Transverse colon (tissue), 4 donors: ENCODE data around the gene ARHGEF25. TPM values are rescaled to one million over a fixed set of nuclear protein-coding genes. Genes with fewer than 3 reads are reported as not detected.

ENCODE experiments used
- DNase-seq: peaks from one replicate; pipeline ENCODE4 v3.0.0-alpha.2; 2019
- H3K27ac ChIP-seq, 4 donors: fragments of 200-600 bp; sonication (generic); 2 replicates each; pipeline ENCODE4 v1.5.1; 2016 to 2018; ENCODE audit warnings: inconsistent platforms in 4 of 4
- H3K27me3 ChIP-seq: fragments of 200-600 bp; sonication (generic); 2 replicates; pipeline ENCODE4 v1.5.1; 2017; ENCODE audit warnings: inconsistent platforms
- H3K36me3 ChIP-seq, 4 donors: fragments of 200-600 bp; sonication (generic); 2 replicates each; pipeline ENCODE4 v1.5.1; 2017 to 2019; ENCODE audit warnings: inconsistent platforms in 4 of 4
- H3K4me1 ChIP-seq, 4 donors: fragments of 200-600 bp; sonication (generic); 2 replicates each; pipeline ENCODE4 v1.5.1; 2017 to 2020; ENCODE audit warnings: inconsistent platforms in 4 of 4
- H3K4me3 ChIP-seq, 4 donors: fragments of 200-600 bp; sonication (generic); 1 replicate in 1 of 4; 2 replicates in 3 of 4; pipeline versions ENCODE4 v1.5.1 to v1.6.1; 2017 to 2019; ENCODE audit warnings: inconsistent platforms in 4 of 4
- H3K9me3 ChIP-seq, 2 donors: fragments of 200-600 bp; sonication (generic); 2 replicates each; pipeline ENCODE4 v1.5.1; 2017 to 2019; ENCODE audit warnings: inconsistent platforms in 2 of 2
- EP300 ChIP-seq: sonication (generic); formaldehyde crosslinking; IDR thresholded peaks from one replicate; pipeline ENCODE4 v1.6.1; 2017; ENCODE audit warnings: antibody characterized with exemption, low read depth
- POLR2A ChIP-seq: fragments of 450-650 bp; IDR thresholded peaks from one replicate; pipeline ENCODE4 v1.6.1; 2016; ENCODE audit warnings: antibody characterized with exemption, mild to moderate bottlenecking, moderate library complexity
- POLR2AphosphoS5 ChIP-seq, 3 donors: sonication (generic); formaldehyde crosslinking; IDR thresholded peaks; one replicate each; pipeline ENCODE4 v1.6.1; 2016; ENCODE audit warnings: antibody characterized with exemption in 3 of 3
- WGBS, 2 donors: methylation state at CpG; one replicate each; pipeline ENCODE4 v1.1.5; 2018; ENCODE audit warnings: low coverage in 1 of 2; 5-methylcytosine and 5-hydroxymethylcytosine counted together
- in situ Hi-C, 4 donors: fragments of 200-750 bp; cut with MboI; loops; one replicate each; pipeline versions ENCODE4 v1.15.0 to v1.15.1; 2017; ENCODE audit warnings: low sequenced_read_pairs in 3 of 4, low pct_ligation_motif_present in 1 of 4, low pct_unique_long_range_greater_than_20kb in 1 of 4
- intact Hi-C: fragments of 100-400 bp; cut with DNase I; formaldehyde crosslinking; loops from one replicate; pipeline ENCODE4 v1.15.1; 2023; ENCODE audit warnings: low total_unique reads
- total RNA-seq, 4 donors: library from RNA; depleted of rRNA; stranded (reverse); fragments of >200 nt; gene quantifications; one replicate each; pipeline ENCODE4 v1.1.0, GENCODE V29; 2016
- TF ChIP-seq, protein P1 (sequence below), 5 experiments: fragments of 200-600 bp in 3 of 5; fragments of 450-650 bp in 2 of 5; sonication (generic) in 3 of 5; IDR thresholded peaks; 1 replicate in 2 of 5; 2 replicates in 3 of 5; pipeline ENCODE4 v1.5.1; 2016 to 2017; ENCODE audit warnings: antibody characterized with exemption in 5 of 5, inconsistent platforms in 3 of 5, mild to moderate bottlenecking in 2 of 5, moderate library complexity in 1 of 5

ARHGEF25 gene
- total RNA-seq, 4 donors from 2014 or later: 6.6 to 35.9 (median 15.3) TPM

- Histone ChIP-seq H3K27ac (peak overlapping the region in 1 of 4 donors; percentile 51), H3K27me3 (peaks cover 82% of the 10 kb centered on the region), H3K4me1 (peaks cover 4 to 43% (median 20%) of the 10 kb centered on the region in 4 donors), H3K9me3 (no peaks in the 10 kb centered on the region), H3K36me3 (no peaks in the 10 kb centered on the region), H3K4me3 (no peak overlapping the region)
- in situ Hi-C loops: no loop called here
- 39 to 41% methylated on average over 2 to 14 of the region's 14 CpGs for WGBS, 2 donors
- intact Hi-C loops: no loop called here
- TF ChIP-seq, protein P1, sequence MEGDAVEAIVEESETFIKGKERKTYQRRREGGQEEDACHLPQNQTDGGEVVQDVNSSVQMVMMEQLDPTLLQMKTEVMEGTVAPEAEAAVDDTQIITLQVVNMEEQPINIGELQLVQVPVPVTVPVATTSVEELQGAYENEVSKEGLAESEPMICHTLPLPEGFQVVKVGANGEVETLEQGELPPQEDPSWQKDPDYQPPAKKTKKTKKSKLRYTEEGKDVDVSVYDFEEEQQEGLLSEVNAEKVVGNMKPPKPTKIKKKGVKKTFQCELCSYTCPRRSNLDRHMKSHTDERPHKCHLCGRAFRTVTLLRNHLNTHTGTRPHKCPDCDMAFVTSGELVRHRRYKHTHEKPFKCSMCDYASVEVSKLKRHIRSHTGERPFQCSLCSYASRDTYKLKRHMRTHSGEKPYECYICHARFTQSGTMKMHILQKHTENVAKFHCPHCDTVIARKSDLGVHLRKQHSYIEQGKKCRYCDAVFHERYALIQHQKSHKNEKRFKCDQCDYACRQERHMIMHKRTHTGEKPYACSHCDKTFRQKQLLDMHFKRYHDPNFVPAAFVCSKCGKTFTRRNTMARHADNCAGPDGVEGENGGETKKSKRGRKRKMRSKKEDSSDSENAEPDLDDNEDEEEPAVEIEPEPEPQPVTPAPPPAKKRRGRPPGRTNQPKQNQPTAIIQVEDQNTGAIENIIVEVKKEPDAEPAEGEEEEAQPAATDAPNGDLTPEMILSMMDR (IDR thresholded peaks at IDR 0.05): no peak
- TF ChIP-seq POLR2A (no peak), EP300 (no peak), POLR2AphosphoS5 (IDR thresholded peaks at IDR 0.05) (no peak)
- no peak for DNase-seq
Measured at GRCh38 chr12:57614178-57614947, 3.1 kb downstream of the ARHGEF25 start.

DNA sequence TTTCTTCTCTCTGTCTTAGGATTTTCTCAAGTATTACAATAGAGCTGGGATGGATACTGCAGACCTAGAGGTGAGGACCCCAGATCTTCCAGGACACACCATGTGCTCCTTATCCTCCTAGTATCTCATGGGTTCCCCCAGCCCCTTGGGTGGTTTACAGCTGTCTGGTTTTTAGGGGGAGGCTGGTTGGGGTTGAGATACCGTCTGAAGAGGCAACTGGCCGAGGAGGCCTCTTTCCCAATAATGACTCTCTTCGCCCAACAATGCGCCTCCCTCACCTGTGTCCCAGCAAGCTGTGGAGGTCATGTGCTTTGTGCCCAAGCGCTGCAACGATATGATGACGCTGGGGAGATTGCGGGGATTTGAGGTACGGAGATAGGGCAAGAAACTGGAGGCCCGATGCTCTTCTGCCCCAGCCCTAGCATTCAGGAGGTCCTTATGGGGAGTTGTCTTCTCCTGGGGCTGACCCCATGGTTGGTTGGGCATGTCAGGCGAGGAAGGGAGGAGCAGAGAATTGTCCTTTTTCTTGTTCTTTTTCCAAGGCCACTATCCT lies 3.8 kb downstream of the ARHGEF25 start:
- in situ Hi-C loops (no loop called here), intact Hi-C loops (no loop called here)
- no peaks in the 10 kb centered on the region for H3K9me3 ChIP-seq
- H3K27ac ChIP-seq: no peak overlapping the region
- no peaks in the 10 kb centered on the region for H3K36me3 ChIP-seq
- TF ChIP-seq POLR2AphosphoS5 (IDR thresholded peaks at IDR 0.05): no peak
- TF ChIP-seq EP300: no peak
- no peak for TF ChIP-seq POLR2A
- TF ChIP-seq, protein P1 (IDR thresholded peaks at IDR 0.05): no peak
- WGBS, 2 donors: 40 to 82% methylated on average over 2 to 11 of the region's 11 CpGs
- H3K27me3 ChIP-seq: peaks cover 83% of the 10 kb centered on the region
- no peak for DNase-seq
- no peak overlapping the region for H3K4me3 ChIP-seq
- H3K4me1 ChIP-seq: peaks cover 4 to 41% (median 17%) of the 10 kb centered on the region in 4 donors

DNA sequence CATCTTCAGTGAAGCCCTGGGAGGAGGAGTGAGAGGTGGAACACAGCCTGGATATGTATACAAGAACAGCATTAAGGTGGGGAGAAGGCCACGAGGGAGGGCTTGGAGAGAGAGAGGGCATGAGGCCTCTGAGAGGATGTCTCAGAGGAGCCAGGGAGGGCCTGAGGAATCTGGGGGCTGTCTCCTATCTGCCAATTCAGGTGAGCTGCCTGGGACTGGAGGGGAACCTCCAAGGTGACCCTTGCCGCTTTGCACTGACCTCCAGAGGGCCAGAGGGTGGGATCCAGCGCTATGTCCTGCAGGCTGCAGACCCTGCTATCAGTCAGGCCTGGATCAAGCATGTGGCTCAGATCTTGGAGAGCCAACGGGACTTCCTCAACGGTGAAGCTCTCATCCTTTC lies 4.4 kb downstream of the ARHGEF25 start:
- Histone ChIP-seq H3K4me3 (no peak overlapping the region), H3K36me3 (no peaks in the 10 kb centered on the region), H3K27me3 (peaks cover 83% of the 10 kb centered on the region), H3K9me3 (no peaks in the 10 kb centered on the region), H3K27ac (no peak overlapping the region), H3K4me1 (peaks cover 3 to 36% (median 16%) of the 10 kb centered on the region in 4 donors)
- intact Hi-C loops: no loop called here
- 80 to 100% methylated on average over 1 to 5 of the region's 5 CpGs for WGBS, 2 donors
- no peak for DNase-seq
- TF ChIP-seq POLR2A (no peak), POLR2AphosphoS5 (IDR thresholded peaks at IDR 0.05) (no peak), EP300 (no peak)
- TF ChIP-seq, protein P1 (IDR thresholded peaks at IDR 0.05): no peak
- in situ Hi-C loops: no loop called here

DNA sequence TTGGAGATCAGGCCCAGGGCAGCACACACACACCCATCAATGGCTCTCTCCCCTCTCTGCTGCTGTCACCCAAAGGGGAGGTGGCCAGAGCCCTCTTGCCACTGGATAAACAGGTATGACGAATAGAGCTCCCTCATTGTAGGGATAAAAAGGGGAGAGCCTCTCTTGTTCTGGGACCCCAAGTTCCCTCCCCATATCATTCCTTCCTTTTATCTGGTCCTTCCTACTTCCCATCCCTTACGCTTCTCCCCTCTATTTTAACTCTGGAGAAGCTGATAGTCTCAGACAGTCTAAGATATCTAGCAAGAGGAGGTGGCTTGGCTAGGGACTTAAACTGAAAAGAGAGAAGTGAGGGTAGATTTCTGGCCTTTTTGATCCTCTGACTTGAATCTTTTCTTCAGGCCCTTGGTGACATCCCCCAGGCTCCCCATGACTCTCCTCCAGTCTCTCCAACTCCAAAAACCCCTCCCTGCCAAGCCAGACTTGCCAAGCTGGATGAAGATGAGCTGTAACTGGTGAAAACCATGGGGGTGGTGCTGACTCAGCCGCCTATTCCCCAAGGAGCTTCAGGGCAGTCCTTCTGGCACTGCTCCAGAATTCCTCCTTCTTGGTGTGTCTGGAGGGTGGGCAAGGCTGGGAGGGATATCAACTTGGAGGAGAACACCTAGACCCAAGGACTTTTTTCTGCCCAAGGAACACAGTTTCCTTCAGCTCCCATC lies 5.3 kb downstream of the ARHGEF25 start:
- H3K9me3 ChIP-seq: no peaks in the 10 kb centered on the region
- WGBS, 2 donors: 66 to 100% methylated on average over 2 to 3 of the region's 3 CpGs
- intact Hi-C loops: no loop called here
- H3K4me1 ChIP-seq: peaks cover 6 to 36% (median 17%) of the 10 kb centered on the region in 4 donors
- DNase-seq: no peak
- H3K27ac ChIP-seq: no peak overlapping the region
- peaks cover 83% of the 10 kb centered on the region for H3K27me3 ChIP-seq
- in situ Hi-C loops: no loop called here
- H3K4me3 ChIP-seq: no peak overlapping the region
- no peaks in the 10 kb centered on the region for H3K36me3 ChIP-seq
- TF ChIP-seq POLR2AphosphoS5 (IDR thresholded peaks at IDR 0.05) (no peak), EP300 (no peak), POLR2A (no peak)
- TF ChIP-seq, protein P1 (IDR thresholded peaks at IDR 0.05): no peak
